ENCODE measurements around the gene FAM217B.

The FAM217B gene

DNA sequence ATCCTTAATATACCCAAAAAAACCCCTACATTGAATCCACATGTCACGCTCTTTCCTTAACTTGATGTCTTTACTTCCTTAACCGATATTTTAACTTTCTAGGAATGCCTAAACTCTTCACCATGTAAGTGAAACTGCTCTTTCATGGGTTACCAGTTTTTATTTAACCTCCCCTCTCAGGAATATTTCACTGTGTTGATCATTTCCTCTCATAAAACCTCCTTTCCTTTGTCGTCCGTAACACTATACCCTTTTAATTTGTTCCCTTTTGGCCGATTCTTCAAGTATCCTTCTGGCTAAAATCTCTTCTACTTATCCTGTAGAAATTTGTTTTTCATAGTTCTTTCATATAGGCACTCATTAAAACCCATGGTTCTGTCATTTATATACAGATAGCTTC lies 31.3 kb upstream of the FAM217B start:
- no peak for DNase-seq (ENCODE audit: extremely low read depth, insufficient read length)
- Histone ChIP-seq H3K27me3 (replicated peaks; ENCODE audit: control insufficient read depth, insufficient read depth, low read length) (no peaks in the 10 kb centered on the region), H3K36me3 (ENCODE audit: control insufficient read depth, insufficient read depth, low read length) (no peaks in the 10 kb centered on the region), H3K4me3 (replicated peaks; ENCODE audit: low read depth, low read length) (no peak overlapping the region)
- TF ChIP-seq, protein P1, sequence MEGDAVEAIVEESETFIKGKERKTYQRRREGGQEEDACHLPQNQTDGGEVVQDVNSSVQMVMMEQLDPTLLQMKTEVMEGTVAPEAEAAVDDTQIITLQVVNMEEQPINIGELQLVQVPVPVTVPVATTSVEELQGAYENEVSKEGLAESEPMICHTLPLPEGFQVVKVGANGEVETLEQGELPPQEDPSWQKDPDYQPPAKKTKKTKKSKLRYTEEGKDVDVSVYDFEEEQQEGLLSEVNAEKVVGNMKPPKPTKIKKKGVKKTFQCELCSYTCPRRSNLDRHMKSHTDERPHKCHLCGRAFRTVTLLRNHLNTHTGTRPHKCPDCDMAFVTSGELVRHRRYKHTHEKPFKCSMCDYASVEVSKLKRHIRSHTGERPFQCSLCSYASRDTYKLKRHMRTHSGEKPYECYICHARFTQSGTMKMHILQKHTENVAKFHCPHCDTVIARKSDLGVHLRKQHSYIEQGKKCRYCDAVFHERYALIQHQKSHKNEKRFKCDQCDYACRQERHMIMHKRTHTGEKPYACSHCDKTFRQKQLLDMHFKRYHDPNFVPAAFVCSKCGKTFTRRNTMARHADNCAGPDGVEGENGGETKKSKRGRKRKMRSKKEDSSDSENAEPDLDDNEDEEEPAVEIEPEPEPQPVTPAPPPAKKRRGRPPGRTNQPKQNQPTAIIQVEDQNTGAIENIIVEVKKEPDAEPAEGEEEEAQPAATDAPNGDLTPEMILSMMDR (IDR thresholded peaks at IDR 0.05; ENCODE audit: insufficient read depth, low read length, poor library complexity, severe bottlenecking), result no peak

DNA sequence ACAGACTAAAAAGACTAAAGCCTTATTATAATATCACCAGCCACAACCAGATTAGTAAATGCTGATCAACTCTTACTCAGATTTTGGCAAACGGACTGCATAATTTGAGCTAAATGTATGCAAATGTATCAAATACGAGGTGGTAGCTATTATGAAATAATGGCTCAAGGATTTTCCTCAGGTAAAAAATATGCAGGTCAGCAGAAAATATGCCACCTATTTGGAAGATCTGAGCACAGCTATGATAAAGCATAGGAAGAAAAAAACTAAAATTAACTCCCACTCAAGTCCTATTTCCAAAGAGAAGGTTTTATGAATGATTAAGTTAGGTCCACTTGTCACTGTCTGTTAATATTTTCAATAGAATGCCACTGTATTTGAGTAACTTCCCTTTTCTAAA lies 29.1 kb upstream of the FAM217B start:
- no peak for DNase-seq (ENCODE audit: extremely low read depth, insufficient read length)
- no peaks in the 10 kb centered on the region for H3K27me3 ChIP-seq (replicated peaks; ENCODE audit: control insufficient read depth, insufficient read depth, low read length)
- H3K36me3 ChIP-seq (ENCODE audit: control insufficient read depth, insufficient read depth, low read length), result no peaks in the 10 kb centered on the region
- H3K4me3 ChIP-seq (replicated peaks; ENCODE audit: low read depth, low read length), result no peak overlapping the region
- TF ChIP-seq, protein P1 (IDR thresholded peaks at IDR 0.05; ENCODE audit: insufficient read depth, low read length, poor library complexity, severe bottlenecking), result no peak

DNA sequence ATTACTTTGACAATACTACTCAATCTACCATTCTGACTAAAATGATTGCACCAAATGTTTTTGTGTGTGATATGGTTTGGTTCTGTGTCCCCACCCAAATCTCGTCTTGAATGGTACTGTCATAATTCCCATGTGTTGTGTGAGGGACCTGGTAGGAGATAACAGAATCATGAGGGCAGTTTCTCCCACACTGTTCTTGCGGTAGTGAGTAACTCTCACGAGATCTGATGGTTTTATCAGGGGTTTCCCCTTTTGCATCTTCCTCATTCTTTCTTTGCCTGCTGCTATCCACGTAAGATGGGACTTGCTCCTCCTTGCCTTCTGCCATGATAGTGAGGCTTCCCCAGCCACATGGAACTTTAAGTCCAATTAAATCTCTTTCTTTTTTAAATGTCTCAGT lies 27.6 kb upstream of the FAM217B start:
- TF ChIP-seq, protein P1 (IDR thresholded peaks at IDR 0.05; ENCODE audit: insufficient read depth, low read length, poor library complexity, severe bottlenecking), result no peak
- Histone ChIP-seq H3K4me3 (replicated peaks; ENCODE audit: low read depth, low read length) (no peak overlapping the region), H3K36me3 (ENCODE audit: control insufficient read depth, insufficient read depth, low read length) (no peaks in the 10 kb centered on the region), H3K27me3 (replicated peaks; ENCODE audit: control insufficient read depth, insufficient read depth, low read length) (no peaks in the 10 kb centered on the region)
- DNase-seq (ENCODE audit: extremely low read depth, insufficient read length), result no peak

DNA sequence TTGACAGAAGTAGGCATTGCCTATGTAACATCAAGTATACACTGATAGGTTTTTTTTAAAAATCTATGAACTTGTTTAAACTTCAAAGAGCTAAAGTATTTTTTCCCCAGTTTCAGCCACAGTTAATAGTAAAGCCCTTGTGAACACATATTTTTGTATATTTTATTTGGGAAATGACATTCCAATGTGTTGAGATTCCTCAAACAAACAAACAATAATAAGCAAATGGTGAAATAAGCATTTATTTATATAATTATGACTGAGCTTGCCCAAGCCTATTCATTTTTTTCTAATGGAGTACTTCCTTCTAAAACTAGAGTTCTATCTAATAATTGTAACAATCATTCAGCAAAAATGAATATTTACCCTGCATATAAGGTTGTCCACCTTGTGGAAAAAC lies 19.2 kb upstream of the FAM217B start:
- TF ChIP-seq, protein P1 (IDR thresholded peaks at IDR 0.05; ENCODE audit: insufficient read depth, low read length, poor library complexity, severe bottlenecking), result no peak
- Histone ChIP-seq H3K36me3 (ENCODE audit: control insufficient read depth, insufficient read depth, low read length) (no peaks in the 10 kb centered on the region), H3K27me3 (replicated peaks; ENCODE audit: control insufficient read depth, insufficient read depth, low read length) (no peaks in the 10 kb centered on the region), H3K4me3 (replicated peaks; ENCODE audit: low read depth, low read length) (no peak overlapping the region)
- DNase-seq (ENCODE audit: extremely low read depth, insufficient read length), result no peak

DNA sequence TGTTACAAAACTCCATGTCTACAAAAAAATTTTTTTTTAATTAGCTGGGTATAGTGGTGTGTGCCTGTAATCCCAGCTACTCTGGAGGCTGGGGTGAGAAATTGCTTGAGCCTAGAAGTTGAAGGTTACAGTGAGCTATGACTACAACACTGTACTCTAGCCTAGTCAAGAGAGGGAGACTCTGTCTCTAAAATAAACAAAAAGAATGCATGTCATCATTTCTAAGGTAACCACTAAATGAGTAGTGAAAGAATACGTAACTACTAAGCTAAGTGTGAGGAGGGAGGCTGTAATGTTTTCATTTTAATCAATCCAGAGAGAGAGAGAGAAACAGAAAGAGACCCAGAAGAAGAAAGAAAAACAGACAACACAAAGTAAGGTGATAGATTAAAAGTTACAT lies 16.7 kb upstream of the FAM217B start:
- no peaks in the 10 kb centered on the region for H3K36me3 ChIP-seq (ENCODE audit: control insufficient read depth, insufficient read depth, low read length)
- H3K27me3 ChIP-seq (replicated peaks; ENCODE audit: control insufficient read depth, insufficient read depth, low read length), result no peaks in the 10 kb centered on the region
- DNase-seq (ENCODE audit: extremely low read depth, insufficient read length), result no peak
- no peak overlapping the region for H3K4me3 ChIP-seq (replicated peaks; ENCODE audit: low read depth, low read length)
- TF ChIP-seq, protein P1 (IDR thresholded peaks at IDR 0.05; ENCODE audit: insufficient read depth, low read length, poor library complexity, severe bottlenecking), result no peak

DNA sequence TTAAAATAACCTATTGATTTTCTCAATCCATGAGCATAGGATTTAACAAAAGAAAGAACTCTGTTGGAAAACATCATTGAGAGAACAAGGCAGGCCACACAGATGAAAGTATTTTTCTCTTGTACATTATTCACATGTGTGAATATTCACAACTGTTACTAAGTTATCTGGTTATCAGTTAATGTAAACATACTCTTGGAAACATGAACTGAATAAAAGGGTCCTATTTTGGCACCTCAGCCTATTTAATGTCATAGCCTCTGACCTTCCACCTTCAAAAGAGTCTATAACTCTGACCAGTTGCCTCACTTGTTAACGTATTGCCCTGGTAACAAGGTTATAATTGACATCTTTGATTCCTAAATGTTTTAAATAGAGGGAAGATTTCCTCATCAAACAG lies 14.8 kb upstream of the FAM217B start:
- H3K27me3 ChIP-seq (replicated peaks; ENCODE audit: control insufficient read depth, insufficient read depth, low read length), result no peaks in the 10 kb centered on the region
- H3K4me3 ChIP-seq (replicated peaks; ENCODE audit: low read depth, low read length), result no peak overlapping the region
- TF ChIP-seq, protein P1 (IDR thresholded peaks at IDR 0.05; ENCODE audit: insufficient read depth, low read length, poor library complexity, severe bottlenecking), result no peak
- no peaks in the 10 kb centered on the region for H3K36me3 ChIP-seq (ENCODE audit: control insufficient read depth, insufficient read depth, low read length)
- no peak for DNase-seq (ENCODE audit: extremely low read depth, insufficient read length)
